Epithelial cell of esophagus (primary cell): ENCODE measurements around the gene MED29.

Source experiments
- DNase-seq: peaks from one replicate; pipeline ENCODE4 v3.0.0; 2010; ENCODE audit warnings: low read depth
- H3K4me3 ChIP-seq: 2 replicates; pipeline ENCODE4 v1.5.1; 2011; ENCODE audit warnings: mild to moderate bottlenecking, low read length, control low read depth
- CTCF ChIP-seq: IDR thresholded peaks from 2 replicates; pipeline ENCODE4 v1.5.1; 2011; ENCODE audit warnings: low read depth, mild to moderate bottlenecking, low read length, control low read depth, inconsistent platforms; ENCODE audit not compliant: insufficient read depth; ENCODE audit errors: missing control alignments

The MED29 gene

DNA sequence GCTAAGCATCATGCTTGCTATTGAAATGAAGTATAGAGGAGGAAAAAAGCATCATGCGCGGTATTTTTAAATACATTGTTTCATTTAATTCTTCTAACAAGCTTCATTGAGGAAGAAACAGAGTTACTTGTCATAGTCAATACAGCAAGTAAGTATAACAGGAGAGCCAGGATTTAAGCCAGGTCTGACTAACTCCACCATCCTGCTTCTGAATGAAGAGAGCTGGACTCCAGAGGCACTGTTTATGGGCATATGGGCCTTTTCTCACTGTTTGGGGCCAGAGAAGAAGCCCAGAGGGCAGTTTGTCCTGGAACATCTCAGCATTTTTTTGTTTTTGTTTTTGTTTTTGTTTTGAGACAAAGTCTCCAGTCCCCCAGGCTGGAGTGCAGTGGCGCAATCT lies 41.0 kb upstream of the MED29 start:
- H3K4me3 ChIP-seq: no peak overlapping the region
- TF ChIP-seq CTCF: no peak
- DNase-seq: no peak

DNA sequence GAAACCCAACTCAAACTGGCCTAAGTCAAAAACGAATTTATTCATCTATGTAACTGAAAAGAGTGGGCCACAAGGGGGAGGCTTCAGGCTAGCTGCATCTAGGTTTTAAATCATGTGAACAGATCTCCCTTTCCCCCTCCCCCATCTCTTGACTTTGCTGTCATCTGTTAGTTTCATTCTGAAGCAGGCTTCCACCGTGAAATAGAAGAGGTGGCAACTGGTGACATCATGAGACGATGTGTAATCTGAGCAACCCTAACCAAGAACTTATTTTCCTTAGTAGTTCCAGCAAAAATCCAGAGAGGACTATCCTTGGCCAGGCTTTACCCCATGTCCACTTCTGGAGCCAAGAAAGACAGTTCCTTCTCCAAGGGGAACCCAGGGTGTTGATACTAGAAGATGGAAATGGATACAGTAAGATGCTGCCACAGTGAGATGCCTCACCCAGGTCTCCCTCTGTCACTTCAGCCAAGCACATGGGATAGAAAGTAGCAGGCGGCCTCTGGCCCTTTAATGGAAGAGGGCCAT lies 39.6 kb upstream of the MED29 start:
- DNase-seq: no peak
- H3K4me3 ChIP-seq: no peak overlapping the region
- no peak for TF ChIP-seq CTCF

- H3K4me3 ChIP-seq: no peak overlapping the region
- DNase-seq: no peak
- no peak for TF ChIP-seq CTCF
These were observed 38.6 kb upstream of the MED29 start for GRCh38 chr19:39352381-39353255.

GRCh38 chr19:39355253-39355652 lies 35.9 kb upstream of the MED29 start:
- H3K4me3 ChIP-seq: no peak overlapping the region
- no peak for DNase-seq
- TF ChIP-seq CTCF: no peak

DNA sequence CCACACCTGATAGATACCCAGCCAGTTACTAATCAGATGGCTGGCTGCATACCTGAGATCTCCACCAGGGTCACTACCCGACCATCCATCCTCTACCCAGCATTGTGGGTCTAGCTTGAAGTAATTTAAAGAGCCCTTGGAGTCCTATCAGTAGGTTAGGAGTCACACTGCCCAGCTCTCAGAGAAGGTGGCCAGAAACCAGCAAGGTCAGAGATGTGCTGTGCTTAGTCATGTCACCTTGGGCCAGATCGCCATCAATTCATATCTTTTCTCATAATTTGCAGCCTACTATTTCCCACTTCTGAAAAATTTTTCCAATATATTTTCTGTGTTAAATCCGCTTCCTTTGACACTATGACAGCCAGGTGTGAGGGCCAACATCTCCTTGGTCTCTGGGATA lies 35.1 kb upstream of the MED29 start:
- TF ChIP-seq CTCF: no peak
- no peak for DNase-seq
- H3K4me3 ChIP-seq: no peak overlapping the region

DNA sequence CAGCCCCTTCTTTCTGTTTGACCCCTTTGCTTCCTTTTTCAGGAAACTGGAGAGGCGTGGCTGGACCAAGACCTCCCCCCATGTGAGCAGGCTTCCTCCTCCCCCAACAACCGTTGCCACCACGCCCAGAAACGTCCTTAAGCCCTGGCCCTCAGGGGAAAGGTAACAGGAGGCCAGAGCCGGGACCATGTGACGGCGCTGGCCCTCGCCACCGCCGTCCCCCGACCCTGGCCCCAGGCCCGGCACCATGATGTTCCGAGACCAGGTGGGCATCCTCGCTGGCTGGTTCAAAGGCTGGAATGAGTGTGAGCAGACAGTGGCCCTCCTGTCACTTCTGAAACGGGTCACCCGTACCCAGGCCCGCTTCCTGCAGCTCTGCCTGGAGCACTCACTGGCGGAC lies 34.5 kb upstream of the MED29 start:
- DNase-seq: no peak
- H3K4me3 ChIP-seq: no peak overlapping the region
- TF ChIP-seq CTCF: no peak

DNA sequence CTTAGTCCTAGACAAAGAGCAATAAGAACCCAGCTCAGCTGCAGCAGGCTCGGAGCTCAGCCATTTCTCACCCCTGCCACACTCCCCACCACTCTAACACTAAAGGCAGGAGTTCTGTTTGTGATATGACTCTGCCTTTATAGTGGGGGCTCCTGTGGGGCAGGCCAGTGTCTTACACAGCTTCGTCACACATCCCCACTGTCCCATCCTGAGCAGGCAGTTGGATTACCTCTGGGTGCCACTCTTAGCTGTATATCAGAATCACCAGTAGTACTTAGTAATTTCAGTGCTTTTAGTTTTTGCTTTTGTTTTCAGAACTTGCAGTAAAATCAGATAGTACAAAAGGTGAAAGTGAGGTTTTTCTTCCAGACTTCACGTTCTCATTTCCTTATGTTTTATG lies 32.2 kb upstream of the MED29 start:
- no peak for DNase-seq
- TF ChIP-seq CTCF: no peak
- H3K4me3 ChIP-seq: no peak overlapping the region
